ENCODE data around the gene DNAJB14.
A peak's percentile ranks its signal among the peaks of the same experiment; 100 is the strongest.

The DNAJB14 gene

GRCh38 chr4:99943904-99944437 lies 2.4 kb downstream of the DNAJB14 start:
- DNase-seq = no peak

- DNase-seq = no peak
Measured at GRCh38 chr4:99938243-99938753, 8.1 kb downstream of the DNAJB14 start.

- no peak for DNase-seq
Measured at GRCh38 chr4:99934891-99935290, 11.5 kb downstream of the DNAJB14 start.

- DNase-seq = no peak
Measured at GRCh38 chr4:99927566-99927965, 18.9 kb downstream of the DNAJB14 start.

GRCh38 chr4:99921174-99921573 lies 25.2 kb downstream of the DNAJB14 start:
- no peak for DNase-seq

GRCh38 chr4:99918656-99919055 lies 27.8 kb downstream of the DNAJB14 start:
- no peak for DNase-seq

- no peak for DNase-seq
Measured at GRCh38 chr4:99917575-99917974, 28.8 kb downstream of the DNAJB14 start.

GRCh38 chr4:99915449-99915848 lies 31.0 kb downstream of the DNAJB14 start:
- DNase-seq = no peak

- DNase-seq = no peak
Measured at GRCh38 chr4:99894998-99895397, 51.4 kb downstream of the DNAJB14 start.

GRCh38 chr4:99894161-99894997 lies 52.0 kb downstream of the DNAJB14 start, which contains the start of gene LAMTOR3:
LAMTOR3 (minus strand) TSS chr4:99894427; CDS start chr4:99893963, 464 bp downstream.
- peak; percentile 85 for DNase-seq

- no peak for DNase-seq
Measured at GRCh38 chr4:99893839-99894160, 52.6 kb downstream of the DNAJB14 start.

- DNase-seq = no peak
Measured at GRCh38 chr4:99893029-99893428, 53.4 kb downstream of the DNAJB14 start.

- no peak for DNase-seq
Measured at GRCh38 chr4:99891351-99891750, 55.1 kb downstream of the DNAJB14 start.

- DNase-seq = no peak
Measured at GRCh38 chr4:99887837-99888236, 58.6 kb downstream of the DNAJB14 start.

GRCh38 chr4:99886146-99886545 lies 60.3 kb downstream of the DNAJB14 start:
- DNase-seq = no peak

- DNase-seq = no peak
Measured at GRCh38 chr4:99885687-99886086, 60.7 kb downstream of the DNAJB14 start.

- no peak for DNase-seq
Measured at GRCh38 chr4:99885063-99885664, 61.3 kb downstream of the DNAJB14 start.

GRCh38 chr4:99879458-99879857 lies 67.0 kb downstream of the DNAJB14 start:
- DNase-seq = no peak

- DNase-seq = no peak
Measured at GRCh38 chr4:99878604-99879003, 67.8 kb downstream of the DNAJB14 start.

GRCh38 chr4:99876946-99877345 lies 69.5 kb downstream of the DNAJB14 start:
- no peak for DNase-seq

GRCh38 chr4:99875071-99875470 lies 71.3 kb downstream of the DNAJB14 start:
- no peak for DNase-seq

- no peak for DNase-seq
Measured at GRCh38 chr4:99872570-99872969, 73.8 kb downstream of the DNAJB14 start.

GRCh38 chr4:99868126-99868596 lies 78.3 kb downstream of the DNAJB14 start:
- no peak for DNase-seq

- DNase-seq = no peak
Measured at GRCh38 chr4:99863804-99864203, 82.6 kb downstream of the DNAJB14 start.
